Gastroesophageal sphincter (tissue), 3 donors: ENCODE data around the gene CYP4X1.

Experiments
- EP300 ChIP-seq: sonication (generic); formaldehyde crosslinking; IDR thresholded peaks from one replicate; pipeline ENCODE4 v1.6.1; 2017; ENCODE audit warnings: antibody characterized with exemption, mild to moderate bottlenecking
- POLR2A ChIP-seq, 2 donors: fragments of 450-650 bp; IDR thresholded peaks; one replicate each; pipeline ENCODE4 v1.6.1; 2017; ENCODE audit warnings: antibody characterized with exemption in 2 of 2, mild to moderate bottlenecking in 2 of 2, moderate library complexity in 1 of 2
- TF ChIP-seq, protein P1 (sequence below), 4 experiments: fragments of 200-600 bp in 2 of 4; fragments of 450-650 bp in 2 of 4; sonication (generic) in 1 of 4; IDR thresholded peaks; one replicate each; pipeline ENCODE4 v1.5.1; 2017 to 2019; ENCODE audit warnings: antibody characterized with exemption in 4 of 4, mild to moderate bottlenecking in 2 of 4, moderate library complexity in 2 of 4

DNA sequence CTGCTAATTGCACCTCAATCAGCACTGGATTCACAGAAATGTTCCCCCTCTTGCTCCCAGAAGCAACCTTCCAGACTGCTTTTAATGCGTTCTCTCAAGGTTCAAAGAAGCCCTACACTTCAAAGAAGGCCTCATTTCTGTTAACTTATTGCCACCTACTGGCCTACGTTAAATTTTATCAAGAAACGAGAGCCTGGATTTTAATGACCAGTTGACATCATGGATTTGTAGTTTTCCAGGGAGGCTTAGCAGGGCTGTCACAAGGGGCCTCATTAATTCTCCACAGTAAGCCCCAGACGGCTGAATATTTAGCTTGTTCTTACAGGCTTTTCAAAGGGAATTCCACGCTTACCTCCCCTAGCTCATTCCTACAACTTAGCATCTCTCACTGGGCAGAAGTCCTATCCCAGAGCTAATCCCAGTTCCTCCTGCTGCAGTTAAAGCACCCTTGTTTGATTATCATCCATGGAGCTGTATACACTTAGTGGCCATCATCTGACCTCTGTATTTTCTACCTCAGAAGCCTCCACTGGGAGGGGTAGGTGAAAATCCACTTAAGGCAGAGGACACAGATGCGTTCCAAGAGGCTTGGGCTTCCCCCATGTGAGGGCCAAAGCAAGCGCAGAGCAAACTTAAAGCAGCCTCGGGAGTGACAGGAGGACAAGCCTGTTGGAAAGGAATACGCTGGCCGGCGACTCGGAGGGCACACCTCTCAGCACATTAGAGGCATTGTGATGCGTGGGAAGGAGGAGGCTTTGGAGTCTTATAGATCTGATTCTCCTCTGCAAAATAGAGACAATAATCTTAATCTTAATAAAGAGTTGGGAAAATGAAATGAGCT lies 32.2 kb upstream of the CYP4X1 start:
- TF ChIP-seq, protein P1, sequence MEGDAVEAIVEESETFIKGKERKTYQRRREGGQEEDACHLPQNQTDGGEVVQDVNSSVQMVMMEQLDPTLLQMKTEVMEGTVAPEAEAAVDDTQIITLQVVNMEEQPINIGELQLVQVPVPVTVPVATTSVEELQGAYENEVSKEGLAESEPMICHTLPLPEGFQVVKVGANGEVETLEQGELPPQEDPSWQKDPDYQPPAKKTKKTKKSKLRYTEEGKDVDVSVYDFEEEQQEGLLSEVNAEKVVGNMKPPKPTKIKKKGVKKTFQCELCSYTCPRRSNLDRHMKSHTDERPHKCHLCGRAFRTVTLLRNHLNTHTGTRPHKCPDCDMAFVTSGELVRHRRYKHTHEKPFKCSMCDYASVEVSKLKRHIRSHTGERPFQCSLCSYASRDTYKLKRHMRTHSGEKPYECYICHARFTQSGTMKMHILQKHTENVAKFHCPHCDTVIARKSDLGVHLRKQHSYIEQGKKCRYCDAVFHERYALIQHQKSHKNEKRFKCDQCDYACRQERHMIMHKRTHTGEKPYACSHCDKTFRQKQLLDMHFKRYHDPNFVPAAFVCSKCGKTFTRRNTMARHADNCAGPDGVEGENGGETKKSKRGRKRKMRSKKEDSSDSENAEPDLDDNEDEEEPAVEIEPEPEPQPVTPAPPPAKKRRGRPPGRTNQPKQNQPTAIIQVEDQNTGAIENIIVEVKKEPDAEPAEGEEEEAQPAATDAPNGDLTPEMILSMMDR (IDR thresholded peaks at IDR 0.05), result no peak
- TF ChIP-seq EP300 (no peak), POLR2A (IDR thresholded peaks at IDR 0.05) (no peak)
